NT2/D1 (cell line): ENCODE results near the gene DIPK2B.

ENCODE experiments used
- DNase-seq: peaks from one replicate; pipeline ENCODE4 v3.0.0-alpha.2; 2011; ENCODE audit warnings: low read depth, low spot score
- H3K27me3 ChIP-seq: 2 replicates; pipeline ENCODE4 v1.6.0; 2011; ENCODE audit warnings: mild to moderate bottlenecking; ENCODE audit not compliant: insufficient read length, insufficient read depth
- H3K36me3 ChIP-seq: 2 replicates; pipeline ENCODE4 v1.6.1; 2011; ENCODE audit warnings: mild to moderate bottlenecking, low read length, mixed read lengths; ENCODE audit not compliant: insufficient read depth, insufficient read length
- H3K4me1 ChIP-seq: 2 replicates; pipeline ENCODE4 v1.5.1; 2011; ENCODE audit not compliant: insufficient read depth, insufficient read length
- H3K4me3 ChIP-seq: 2 replicates; pipeline ENCODE4 v1.5.1; 2011; ENCODE audit warnings: low read depth; ENCODE audit not compliant: insufficient read length
- H3K9ac ChIP-seq: 2 replicates; pipeline ENCODE4 v1.6.0; 2011; ENCODE audit warnings: low read depth; ENCODE audit not compliant: insufficient read length
- H3K9me3 ChIP-seq: 2 replicates; pipeline ENCODE4 v1.5.1; 2011; ENCODE audit warnings: mild to moderate bottlenecking, low read length; ENCODE audit not compliant: insufficient read depth
- SUZ12 ChIP-seq: IDR thresholded peaks from 2 replicates; pipeline ENCODE4 v1.6.1; 2011; ENCODE audit not compliant: insufficient read length, insufficient read depth; ENCODE audit errors: extremely low read depth
- YY1 ChIP-seq: IDR thresholded peaks from 2 replicates; pipeline ENCODE4 v1.6.1; 2011; ENCODE audit not compliant: insufficient read length, insufficient read depth
- ZNF274 ChIP-seq: IDR thresholded peaks from 2 replicates; pipeline ENCODE4 v1.6.1; 2011; ENCODE audit warnings: mild to moderate bottlenecking, low read depth, low read length

Gene DIPK2B

GRCh38 chrX:45164021-45164621, 36.6 kb downstream of the DIPK2B start:
- TF ChIP-seq ZNF274 (no peak), YY1 (no peak), SUZ12 (no peak)
- DNase-seq: no peak
- H3K36me3 ChIP-seq: no peaks in the 10 kb centered on the region
- H3K9me3 ChIP-seq: no peaks in the 10 kb centered on the region
- no peaks in the 10 kb centered on the region for H3K27me3 ChIP-seq
- no peaks in the 10 kb centered on the region for H3K4me1 ChIP-seq
- no peak overlapping the region for H3K4me3 ChIP-seq
- no peak overlapping the region for H3K9ac ChIP-seq

GRCh38 chrX:45157647-45158046, 43.0 kb downstream of the DIPK2B start:
- no peak for DNase-seq
- Histone ChIP-seq H3K4me3 (no peak overlapping the region), H3K4me1 (no peaks in the 10 kb centered on the region), H3K9ac (no peak overlapping the region), H3K9me3 (no peaks in the 10 kb centered on the region), H3K27me3 (no peaks in the 10 kb centered on the region), H3K36me3 (no peaks in the 10 kb centered on the region)
- TF ChIP-seq SUZ12 (no peak), YY1 (no peak), ZNF274 (no peak)

- Histone ChIP-seq H3K9ac (no peak overlapping the region), H3K36me3 (no peaks in the 10 kb centered on the region), H3K4me1 (no peaks in the 10 kb centered on the region), H3K27me3 (no peaks in the 10 kb centered on the region), H3K4me3 (no peak overlapping the region), H3K9me3 (no peaks in the 10 kb centered on the region)
- no peak for DNase-seq
- no peak for TF ChIP-seq SUZ12
- TF ChIP-seq ZNF274: no peak
- TF ChIP-seq YY1: no peak
These were observed 46.2 kb downstream of the DIPK2B start for GRCh38 chrX:45154462-45154861.

- DNase-seq: no peak
- H3K9ac ChIP-seq: no peak overlapping the region
- TF ChIP-seq ZNF274 (no peak), YY1 (no peak), SUZ12 (no peak)
- no peaks in the 10 kb centered on the region for H3K4me1 ChIP-seq
- H3K4me3 ChIP-seq: no peak overlapping the region
- no peaks in the 10 kb centered on the region for H3K36me3 ChIP-seq
- no peaks in the 10 kb centered on the region for H3K9me3 ChIP-seq
- H3K27me3 ChIP-seq: no peaks in the 10 kb centered on the region
These were observed 46.7 kb downstream of the DIPK2B start for GRCh38 chrX:45154033-45154360.
